PC-3 (cell line): ENCODE results near the gene TRAF5.
"Not testable (repeated sequence)": the region's sequence is repeated elsewhere in the genome, so short reads cannot be mapped to it uniquely, and the experiment has no call there.

ENCODE experiments used
- EZH2phosphoT487 ChIP-seq: fragments of 300-600 bp; sonication (generic); IDR thresholded peaks from 2 replicates; pipeline ENCODE4 v1.6.1; 2018; ENCODE audit warnings: mild to moderate bottlenecking, antibody characterized with exemption, low read length, borderline replicate concordance
- TF ChIP-seq, protein P1 (sequence below): fragments of 300-600 bp; sonication (generic); conservative IDR thresholded peaks from 2 replicates; pipeline ENCODE4 v1.5.1; 2017; ENCODE audit warnings: antibody characterized with exemption, low read depth, mild to moderate bottlenecking, low read length

DNA sequence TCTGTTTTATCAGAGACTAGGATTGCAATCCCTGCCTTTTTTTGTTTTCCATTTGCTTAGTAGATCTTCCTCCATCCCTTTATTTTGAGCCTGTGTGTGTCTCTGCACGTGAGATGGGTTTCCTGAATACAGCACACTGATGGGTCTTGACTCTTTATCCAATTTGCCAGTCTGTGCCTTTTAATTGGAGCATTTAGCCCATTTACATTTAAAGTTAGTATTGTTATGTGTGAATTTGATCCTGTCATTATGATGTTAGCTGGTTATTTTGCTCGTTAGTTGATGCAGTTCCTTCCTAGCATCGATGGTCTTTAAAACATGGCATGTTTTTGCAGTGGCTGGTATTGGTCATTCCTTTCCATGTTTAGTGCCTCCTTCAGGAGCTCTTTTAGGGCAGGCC is 79.5 kb downstream of the TRAF5 start:
- TF ChIP-seq, protein P1, sequence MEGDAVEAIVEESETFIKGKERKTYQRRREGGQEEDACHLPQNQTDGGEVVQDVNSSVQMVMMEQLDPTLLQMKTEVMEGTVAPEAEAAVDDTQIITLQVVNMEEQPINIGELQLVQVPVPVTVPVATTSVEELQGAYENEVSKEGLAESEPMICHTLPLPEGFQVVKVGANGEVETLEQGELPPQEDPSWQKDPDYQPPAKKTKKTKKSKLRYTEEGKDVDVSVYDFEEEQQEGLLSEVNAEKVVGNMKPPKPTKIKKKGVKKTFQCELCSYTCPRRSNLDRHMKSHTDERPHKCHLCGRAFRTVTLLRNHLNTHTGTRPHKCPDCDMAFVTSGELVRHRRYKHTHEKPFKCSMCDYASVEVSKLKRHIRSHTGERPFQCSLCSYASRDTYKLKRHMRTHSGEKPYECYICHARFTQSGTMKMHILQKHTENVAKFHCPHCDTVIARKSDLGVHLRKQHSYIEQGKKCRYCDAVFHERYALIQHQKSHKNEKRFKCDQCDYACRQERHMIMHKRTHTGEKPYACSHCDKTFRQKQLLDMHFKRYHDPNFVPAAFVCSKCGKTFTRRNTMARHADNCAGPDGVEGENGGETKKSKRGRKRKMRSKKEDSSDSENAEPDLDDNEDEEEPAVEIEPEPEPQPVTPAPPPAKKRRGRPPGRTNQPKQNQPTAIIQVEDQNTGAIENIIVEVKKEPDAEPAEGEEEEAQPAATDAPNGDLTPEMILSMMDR = not testable (repeated sequence)
- TF ChIP-seq EZH2phosphoT487 = not testable (repeated sequence)
